GM19238 (cell line): ENCODE measurements around the gene PPP1R1B.

Experiments used
- DNase-seq: peaks from one replicate; pipeline ENCODE4 v3.0.0; 2011; ENCODE audit warnings: low spot score; ENCODE audit not compliant: insufficient read length

The PPP1R1B gene

GRCh38 chr17:39614545-39615157 is 12.1 kb upstream of the PPP1R1B start:
- DNase-seq: no peak

GRCh38 chr17:39615434-39615833 is 11.3 kb upstream of the PPP1R1B start:
- DNase-seq: no peak

- no peak for DNase-seq
Measured at GRCh38 chr17:39617100-39617445, 9.7 kb upstream of the PPP1R1B start.

GRCh38 chr17:39617446-39618245 is 9.1 kb upstream of the PPP1R1B start:
- peak; percentile 55 for DNase-seq

GRCh38 chr17:39618246-39618913 is 8.4 kb upstream of the PPP1R1B start:
- no peak for DNase-seq

GRCh38 chr17:39618956-39619785 is 7.6 kb upstream of the PPP1R1B start:
- DNase-seq: no peak

GRCh38 chr17:39619786-39620101 is 7.0 kb upstream of the PPP1R1B start:
- DNase-seq: no peak

- peak; percentile 92 for DNase-seq
Measured at GRCh38 chr17:39621523-39622379, 5.0 kb upstream of the PPP1R1B start.

GRCh38 chr17:39622380-39623006 is 4.3 kb upstream of the PPP1R1B start:
- DNase-seq: no peak

- DNase-seq: peak; percentile 86
Measured at GRCh38 chr17:39623356-39623950, 3.3 kb upstream of the PPP1R1B start.

- no peak for DNase-seq
Measured at GRCh38 chr17:39624313-39624712, 2.4 kb upstream of the PPP1R1B start.

GRCh38 chr17:39625198-39625785 is 1.5 kb upstream of the PPP1R1B start:
- DNase-seq: no peak

- DNase-seq: no peak
Measured at GRCh38 chr17:39627047-39627711, 427 bp downstream of the PPP1R1B start.

- DNase-seq: no peak
Measured at GRCh38 chr17:39627712-39628516, 1.2 kb downstream of the PPP1R1B start.

- DNase-seq: no peak
Measured at GRCh38 chr17:39628655-39629493, 2.1 kb downstream of the PPP1R1B start.

- no peak for DNase-seq
Measured at GRCh38 chr17:39629494-39629880, 2.7 kb downstream of the PPP1R1B start.

GRCh38 chr17:39629898-39630297 is 3.1 kb downstream of the PPP1R1B start:
- no peak for DNase-seq
